Naive B cell (primary cell): Measurements from ENCODE around the gene DIO3. TPM values are rescaled to one million over a fixed set of nuclear protein-coding genes. Genes with fewer than 3 reads are reported as not detected.

Source experiments
- ATAC-seq, 2 donors: fragments of 150-1000 bp; cut with Tn5 transposase; 2 replicates each; pipeline ENCODE4 v1.10.0; 2021; ENCODE audit warnings: low read depth in 2 of 2, mild to moderate bottlenecking in 2 of 2, moderate library complexity in 2 of 2
- DNase-seq: peaks from one replicate; pipeline ENCODE4 v3.0.0; 2022
- H3K27ac Mint-ChIP-seq, 6 donors: one replicate each; pipeline ENCODE4 v1.8.0; 2020 to 2022; ENCODE audit warnings: mild to moderate bottlenecking in 6 of 6, mixed read lengths in 6 of 6, moderate library complexity in 5 of 6, inconsistent platforms in 2 of 6
- H3K27me3 Mint-ChIP-seq, 3 donors: one replicate each; pipeline ENCODE4 v1.8.0; 2021 to 2022; ENCODE audit warnings: mixed read lengths in 3 of 3, mild to moderate bottlenecking in 1 of 3
- H3K36me3 Mint-ChIP-seq, 2 donors: one replicate each; pipeline ENCODE4 v1.8.0; 2020 to 2022; ENCODE audit warnings: mixed read lengths in 2 of 2, inconsistent platforms in 1 of 2, mild to moderate bottlenecking in 1 of 2
- H3K4me1 Mint-ChIP-seq, 3 donors: one replicate each; pipeline ENCODE4 v1.8.0; 2020 to 2022; ENCODE audit warnings: mixed read lengths in 3 of 3, inconsistent platforms in 1 of 3, mild to moderate bottlenecking in 1 of 3, moderate library complexity in 1 of 3
- H3K4me3 Mint-ChIP-seq, 8 donors: one replicate each; pipeline ENCODE4 v1.8.0; 2020 to 2022; ENCODE audit warnings: mild to moderate bottlenecking in 8 of 8, mixed read lengths in 8 of 8, moderate library complexity in 8 of 8, inconsistent platforms in 2 of 8
- H3K9me3 Mint-ChIP-seq, 7 donors: one replicate each; pipeline ENCODE4 v1.8.0; 2020 to 2022; ENCODE audit warnings: mixed read lengths in 7 of 7, mild to moderate bottlenecking in 5 of 7, inconsistent platforms in 2 of 7, moderate library complexity in 1 of 7
- polyA plus RNA-seq, 6 donors: library from polyadenylated mRNA; unstranded; fragments of 300-500 nt; fragmentation: Illumina TruSeq; gene quantifications; one replicate each; pipeline ENCODE4 v1.2.3, GENCODE V29; 2021; ENCODE audit warnings: low read depth in 6 of 6

DIO3 gene
- not detected for polyA plus RNA-seq

GRCh38 chr14:101561145-101561896 lies at the start of gene DIO3:
TSS of gene DIO3 (plus strand) at chr14:101561495.
- DNase-seq (no peak), ATAC-seq (no peak)
- peak within 1 kb of the TSS in 2 of 6 donors; percentile 86 to 95 for H3K27ac Mint-ChIP-seq
- peaks cover 27 to 76% (median 67%) of the 10 kb centered on the region in 3 donors for H3K27me3 Mint-ChIP-seq
- peak within 1 kb of the TSS; percentile 41 to 85 (median 75) for H3K4me3 Mint-ChIP-seq
- H3K36me3 Mint-ChIP-seq: peaks cover 0 to 29% of the 10 kb centered on the region in 2 donors
- peaks cover 0 to 8% (median 4%) of the 10 kb centered on the region in 7 donors for H3K9me3 Mint-ChIP-seq
- peaks cover 18 to 33% (median 28%) of the 10 kb centered on the region in 3 donors for H3K4me1 Mint-ChIP-seq

GRCh38 chr14:101511620-101512375 lies 49.5 kb upstream of the DIO3 start:
- peaks cover 0 to 8% of the 10 kb centered on the region in 2 donors for H3K36me3 Mint-ChIP-seq
- H3K4me3 Mint-ChIP-seq: no peak overlapping the region
- H3K27me3 Mint-ChIP-seq: peaks cover 0 to 4% (median 0%) of the 10 kb centered on the region in 3 donors
- H3K4me1 Mint-ChIP-seq: no peaks in the 10 kb centered on the region
- ATAC-seq (no peak), DNase-seq (no peak)
- peak overlapping the region in 1 of 6 donors; percentile 78 for H3K27ac Mint-ChIP-seq
- H3K9me3 Mint-ChIP-seq: peaks cover 0 to 14% (median 8%) of the 10 kb centered on the region in 7 donors

GRCh38 chr14:101512376-101512695 lies 49.0 kb upstream of the DIO3 start:
- H3K4me1 Mint-ChIP-seq: no peaks in the 10 kb centered on the region
- no peak for ATAC-seq

GRCh38 chr14:101514136-101514535 lies 47.2 kb upstream of the DIO3 start:
- Mint-ChIP-seq H3K27ac (no peak overlapping the region), H3K27me3 (peaks cover 0 to 4% (median 0%) of the 10 kb centered on the region in 3 donors), H3K36me3 (peaks cover 0 to 8% of the 10 kb centered on the region in 2 donors), H3K9me3 (peaks cover 0 to 12% (median 10%) of the 10 kb centered on the region in 7 donors), H3K4me1 (no peaks in the 10 kb centered on the region), H3K4me3 (no peak overlapping the region)
- DNase-seq (no peak), ATAC-seq (no peak)

More at GRCh38 chr14:101512376-101512695, 49.0 kb upstream of the DIO3 start:
- Mint-ChIP-seq H3K27ac (no peak overlapping the region), H3K36me3 (peaks cover 0 to 8% of the 10 kb centered on the region in 2 donors), H3K4me3 (no peak overlapping the region), H3K27me3 (peaks cover 0 to 4% (median 0%) of the 10 kb centered on the region in 3 donors), H3K9me3 (peaks cover 0 to 14% (median 10%) of the 10 kb centered on the region in 7 donors)
- DNase-seq: no peak

- Mint-ChIP-seq H3K4me3 (peak overlapping the region in 1 of 8 donors; percentile 73), H3K27ac (no peak overlapping the region), H3K4me1 (no peaks in the 10 kb centered on the region), H3K36me3 (peaks cover 0 to 8% of the 10 kb centered on the region in 2 donors), H3K9me3 (peaks cover 0 to 11% (median 10%) of the 10 kb centered on the region in 7 donors), H3K27me3 (peaks cover 0 to under 1% (median 0%) of the 10 kb centered on the region in 3 donors)
- no peak for ATAC-seq
- no peak for DNase-seq
Measured at GRCh38 chr14:101516401-101516800, 44.9 kb upstream of the DIO3 start.

GRCh38 chr14:101518611-101519473 lies 42.5 kb upstream of the DIO3 start:
- no peak overlapping the region for H3K27ac Mint-ChIP-seq
- ATAC-seq: no peak

GRCh38 chr14:101520621-101521472 lies 40.4 kb upstream of the DIO3 start:
- peaks cover 0 to 5% (median 4%) of the 10 kb centered on the region in 3 donors for H3K27me3 Mint-ChIP-seq

More at GRCh38 chr14:101518611-101519473, 42.5 kb upstream of the DIO3 start:
- peaks cover 0 to 8% of the 10 kb centered on the region in 2 donors for H3K36me3 Mint-ChIP-seq
- H3K9me3 Mint-ChIP-seq: peaks cover 0 to 13% (median 10%) of the 10 kb centered on the region in 7 donors
- no peak for DNase-seq
- H3K4me1 Mint-ChIP-seq: no peaks in the 10 kb centered on the region
- peaks cover 0 to 5% (median 4%) of the 10 kb centered on the region in 3 donors for H3K27me3 Mint-ChIP-seq
- no peak overlapping the region for H3K4me3 Mint-ChIP-seq

GRCh38 chr14:101521473-101521915 lies 39.8 kb upstream of the DIO3 start:
- no peaks in the 10 kb centered on the region for H3K4me1 Mint-ChIP-seq
- peaks cover 2 to 5% (median 4%) of the 10 kb centered on the region in 3 donors for H3K27me3 Mint-ChIP-seq
- no peaks in the 10 kb centered on the region for H3K36me3 Mint-ChIP-seq
- no peak overlapping the region for H3K27ac Mint-ChIP-seq
- ATAC-seq: no peak
- no peak overlapping the region for H3K4me3 Mint-ChIP-seq
- peaks cover 0 to 5% (median 0%) of the 10 kb centered on the region in 7 donors for H3K9me3 Mint-ChIP-seq
- DNase-seq: no peak

More at GRCh38 chr14:101520621-101521472, 40.4 kb upstream of the DIO3 start:
- H3K36me3 Mint-ChIP-seq: peaks cover 0 to 6% of the 10 kb centered on the region in 2 donors
- DNase-seq (no peak), ATAC-seq (no peak)
- no peak overlapping the region for H3K4me3 Mint-ChIP-seq
- H3K4me1 Mint-ChIP-seq: no peaks in the 10 kb centered on the region
- H3K27ac Mint-ChIP-seq: no peak overlapping the region
- peaks cover 0 to 8% (median 5%) of the 10 kb centered on the region in 7 donors for H3K9me3 Mint-ChIP-seq

- ATAC-seq (no peak), DNase-seq (no peak)
- Mint-ChIP-seq H3K4me3 (no peak overlapping the region), H3K27me3 (peaks cover 4 to 7% (median 5%) of the 10 kb centered on the region in 3 donors), H3K27ac (no peak overlapping the region), H3K4me1 (no peaks in the 10 kb centered on the region), H3K9me3 (peaks cover 0 to 3% (median 0%) of the 10 kb centered on the region in 7 donors), H3K36me3 (no peaks in the 10 kb centered on the region)
Measured at GRCh38 chr14:101521978-101522377, 39.3 kb upstream of the DIO3 start.

GRCh38 chr14:101525640-101526527 lies 35.4 kb upstream of the DIO3 start:
- no peak overlapping the region for H3K4me3 Mint-ChIP-seq
- H3K9me3 Mint-ChIP-seq: peaks cover 0 to 3% (median 0%) of the 10 kb centered on the region in 7 donors
- H3K27ac Mint-ChIP-seq: no peak overlapping the region

GRCh38 chr14:101527987-101528386 lies 33.3 kb upstream of the DIO3 start:
- Mint-ChIP-seq H3K36me3 (no peaks in the 10 kb centered on the region), H3K27ac (no peak overlapping the region), H3K9me3 (peaks cover 0 to 3% (median 0%) of the 10 kb centered on the region in 7 donors), H3K4me3 (no peak overlapping the region), H3K4me1 (peaks cover 0 to 8% (median 2%) of the 10 kb centered on the region in 3 donors), H3K27me3 (peaks cover 7 to 22% (median 12%) of the 10 kb centered on the region in 3 donors)
- DNase-seq (no peak), ATAC-seq (no peak)

More at GRCh38 chr14:101525640-101526527, 35.4 kb upstream of the DIO3 start:
- ATAC-seq (no peak), DNase-seq (no peak)
- H3K36me3 Mint-ChIP-seq: no peaks in the 10 kb centered on the region
- H3K4me1 Mint-ChIP-seq: peaks cover 0 to 8% (median 2%) of the 10 kb centered on the region in 3 donors
- peaks cover 7 to 22% (median 12%) of the 10 kb centered on the region in 3 donors for H3K27me3 Mint-ChIP-seq
